ENCODE results near the gene FAM185A.

GRCh38 chr7:102829075-102829474 is 80.3 kb downstream of the FAM185A start:
- TF ChIP-seq CTCF (conservative IDR thresholded peaks at IDR 0.05 in 1 of 2, IDR thresholded peaks at IDR 0.05 in 1 of 2; ENCODE audit: extremely low read depth in 1 of 2, insufficient read depth in 1 of 2, low read depth in 1 of 2, low read length in 2 of 2) (no peak), EZH2 (IDR thresholded peaks at IDR 0.05; ENCODE audit: borderline replicate concordance, low read length) (no peak)
